Measurements from ENCODE around the gene CELSR1. TPM values are rescaled to one million over a fixed set of nuclear protein-coding genes. Genes with fewer than 3 reads are reported as not detected.

The CELSR1 gene
- total RNA-seq, 2 experiments from 2014 or later = 3.7 to 5.2 TPM

- ChIA-PET CTCF (ENCODE audit: unreplicated experiment) (no interaction called here), POLR2A (interaction anchor here (0.6 kb wide), 1 partner anchor 319 kb away, joined by 5 read pairs; no protein-coding TSS in a partner anchor)
- no peaks in the 10 kb centered on the region for H3K79me2 ChIP-seq (ENCODE audit: insufficient read depth, low read depth, low read length)
- no peak overlapping the region for H2AFZ ChIP-seq (ENCODE audit: low read length)
- no peak overlapping the region for H3K4me3 ChIP-seq (ENCODE audit: low read depth, low read length, poor library complexity, severe bottlenecking)
- H4K20me1 ChIP-seq (ENCODE audit: insufficient read depth, low read length) = no peaks in the 10 kb centered on the region
- no TSS peak for BruUV-seq (replicated peaks)
- no peaks in the 10 kb centered on the region for H3K9me2 ChIP-seq (ENCODE audit: insufficient read depth, low read length)
- peaks cover 41% of the 10 kb centered on the region for H3K4me1 ChIP-seq (ENCODE audit: insufficient read depth, low read length, poor library complexity, severe bottlenecking)
- intact Hi-C loops (cut with micrococcal nuclease; ENCODE audit: unreplicated experiment) = no loop called here
- no peak overlapping the region for H3K27ac ChIP-seq (ENCODE audit: low read depth, low read length, poor library complexity, severe bottlenecking)
- H3K36me3 ChIP-seq (ENCODE audit: insufficient read depth, low read length) = no peaks in the 10 kb centered on the region
- TF ChIP-seq EZH2phosphoT487 (IDR thresholded peaks at IDR 0.05; ENCODE audit: borderline replicate concordance, low read depth, low read length) (no peak), CTCF (conservative IDR thresholded peaks at IDR 0.05; ENCODE audit: low read length) (no peak)
- H3K9me3 ChIP-seq (ENCODE audit: low read length) = no peaks in the 10 kb centered on the region
- H3K4me2 ChIP-seq (ENCODE audit: low read length) = no peak overlapping the region
- no peak for DNase-seq (ENCODE audit: low spot score)
Measured at GRCh38 chr22:46578824-46579561, 41.6 kb upstream of the CELSR1 start.

GRCh38 chr22:46578251-46578823, 40.9 kb upstream of the CELSR1 start:
- no peak for DNase-seq (ENCODE audit: low spot score)
- BruUV-seq (replicated peaks) = no TSS peak
- H2AFZ ChIP-seq (ENCODE audit: low read length) = no peak overlapping the region
- intact Hi-C loops (cut with micrococcal nuclease; ENCODE audit: unreplicated experiment) = no loop called here
- no peaks in the 10 kb centered on the region for H3K79me2 ChIP-seq (ENCODE audit: insufficient read depth, low read depth, low read length)
- H3K9me2 ChIP-seq (ENCODE audit: insufficient read depth, low read length) = no peaks in the 10 kb centered on the region
- peak overlapping the region; percentile 82 for H3K4me2 ChIP-seq (ENCODE audit: low read length)
- TF ChIP-seq CTCF (conservative IDR thresholded peaks at IDR 0.05; ENCODE audit: low read length) = no peak
- TF ChIP-seq EZH2phosphoT487 (IDR thresholded peaks at IDR 0.05; ENCODE audit: borderline replicate concordance, low read depth, low read length) = no peak
- peaks cover 41% of the 10 kb centered on the region for H3K4me1 ChIP-seq (ENCODE audit: insufficient read depth, low read length, poor library complexity, severe bottlenecking)
- ChIA-PET POLR2A (interaction anchor here (0.6 to 1.0 kb wide), 2 partner anchors 10 to 319 kb away, joined by 5 read pairs; no protein-coding TSS in a partner anchor), CTCF (ENCODE audit: unreplicated experiment) (no interaction called here)
- no peaks in the 10 kb centered on the region for H3K9me3 ChIP-seq (ENCODE audit: low read length)
- H3K27ac ChIP-seq (ENCODE audit: low read depth, low read length, poor library complexity, severe bottlenecking) = no peak overlapping the region
- H4K20me1 ChIP-seq (ENCODE audit: insufficient read depth, low read length) = no peaks in the 10 kb centered on the region
- no peaks in the 10 kb centered on the region for H3K36me3 ChIP-seq (ENCODE audit: insufficient read depth, low read length)
- H3K4me3 ChIP-seq (ENCODE audit: low read depth, low read length, poor library complexity, severe bottlenecking) = peak overlapping the region; percentile 66

All from OCI-LY7 (cell line).